Neural progenitor cell (in vitro differentiated cells): ENCODE results near the gene LRP1B. TPM values are rescaled to one million over a fixed set of nuclear protein-coding genes. Genes with fewer than 3 reads are reported as not detected.
A peak's percentile ranks its signal among the peaks of the same experiment; 100 is the strongest.

Source experiments
- DNase-seq: peaks from one replicate; pipeline ENCODE4 v3.0.0-alpha.2; 2016; ENCODE audit warnings: low spot score
- H2AFZ ChIP-seq: fragments of 200-600 bp; sonication (generic); replicated peaks from 2 replicates; pipeline ENCODE4 v1.6.1; 2016; ENCODE audit warnings: antibody characterized with exemption
- H3F3A ChIP-seq: fragments of 200-600 bp; sonication (generic); 2 replicates; pipeline ENCODE4 v1.6.1; 2016; ENCODE audit warnings: antibody characterized with exemption, low read depth
- H3K27ac ChIP-seq: fragments of 200-600 bp; sonication (generic); 2 replicates; pipeline ENCODE4 v1.5.1; 2016; ENCODE audit warnings: mild to moderate bottlenecking
- H3K27me3 ChIP-seq: fragments of 200-600 bp; sonication (generic); 2 replicates; pipeline ENCODE4 v1.6.1; 2016; ENCODE audit warnings: mild to moderate bottlenecking, moderate library complexity
- H3K36me3 ChIP-seq: fragments of 200-600 bp; sonication (generic); 2 replicates; pipeline ENCODE4 v1.5.1; 2016
- H3K4me1 ChIP-seq: fragments of 200-600 bp; sonication (generic); 2 replicates; pipeline ENCODE4 v1.6.1; 2016; ENCODE audit warnings: mixed run types
- H3K4me2 ChIP-seq: fragments of 200-600 bp; sonication (generic); 2 replicates; pipeline ENCODE4 v1.6.1; 2016
- H3K4me3 ChIP-seq: fragments of 200-600 bp; sonication (generic); 2 replicates; pipeline ENCODE4 v1.5.1; 2016
- H3K79me2 ChIP-seq: fragments of 200-600 bp; sonication (generic); 2 replicates; pipeline ENCODE4 v1.6.1; 2016; ENCODE audit warnings: low read depth
- H3K9ac ChIP-seq: fragments of 200-600 bp; sonication (generic); 2 replicates; pipeline ENCODE4 v1.6.1; 2016
- H3K9me3 ChIP-seq: fragments of 200-600 bp; sonication (generic); 2 replicates; pipeline ENCODE4 v1.5.1; 2016; ENCODE audit warnings: low read depth
- H4K20me1 ChIP-seq: fragments of 200-600 bp; sonication (generic); 2 replicates; pipeline ENCODE4 v1.6.1; 2016; ENCODE audit warnings: low read depth
- H3K27ac Mint-ChIP-seq: 3 replicates; pipeline ENCODE4 v1.8.0; 2021; ENCODE audit warnings: mixed read lengths
- H3K27me3 Mint-ChIP-seq: 2 replicates; pipeline ENCODE4 v1.8.0; 2022; ENCODE audit warnings: low read depth, mild to moderate bottlenecking, inconsistent platforms, moderate library complexity, mixed read lengths; ENCODE audit not compliant: insufficient read depth
- H3K36me3 Mint-ChIP-seq: 3 replicates; pipeline ENCODE4 v1.8.0; 2021; ENCODE audit warnings: mixed read lengths
- H3K4me1 Mint-ChIP-seq: 3 replicates; pipeline ENCODE4 v1.8.0; 2021; ENCODE audit warnings: mixed read lengths
- H3K4me3 Mint-ChIP-seq: 3 replicates; pipeline ENCODE4 v1.8.0; 2021; ENCODE audit warnings: mild to moderate bottlenecking, moderate library complexity, mixed read lengths
- H3K9me3 Mint-ChIP-seq: 3 replicates; pipeline ENCODE4 v1.8.0; 2020; ENCODE audit warnings: mixed read lengths
- CTCF ChIP-seq: fragments of 200-600 bp; sonication (generic); IDR thresholded peaks from 2 replicates; pipeline ENCODE4 v1.5.1; 2017; ENCODE audit warnings: antibody characterized with exemption, mild to moderate bottlenecking
- EZH2 ChIP-seq: fragments of 200-600 bp; sonication (generic); IDR thresholded peaks from 2 replicates; pipeline ENCODE4 v1.6.1; 2017; ENCODE audit warnings: antibody characterized with exemption, mild to moderate bottlenecking, moderate library complexity
- EZH2phosphoT487 ChIP-seq: fragments of 200-600 bp; sonication (generic); IDR thresholded peaks from 2 replicates; pipeline ENCODE4 v1.6.1; 2017; ENCODE audit warnings: antibody characterized with exemption
- total RNA-seq: library from RNA; depleted of rRNA; stranded (reverse); fragments of >200 nt; gene quantifications from 2 replicates; pipeline ENCODE4 v1.2.3, GENCODE V29; 2015; ENCODE audit warnings: low replicate concordance

Gene LRP1B
- total RNA-seq, 1 donor from 2014 or later = not detected

GRCh38 chr2:141068053-141068682 is 1062.6 kb downstream of the LRP1B start:
- no peaks in the 10 kb centered on the region for H3K4me1 ChIP-seq
- no peaks in the 10 kb centered on the region for H3K9me3 ChIP-seq
- no peak overlapping the region for H3K27ac ChIP-seq
- no peak overlapping the region for H2AFZ ChIP-seq
- Mint-ChIP-seq H3K27me3 (no peaks in the 10 kb centered on the region), H3K4me1 (peaks cover 4% of the 10 kb centered on the region), H3K36me3 (no peaks in the 10 kb centered on the region), H3K9me3 (no peaks in the 10 kb centered on the region), H3K4me3 (no peak overlapping the region), H3K27ac (peak overlapping the region; percentile 27)
- H3F3A ChIP-seq = no peaks in the 10 kb centered on the region
- TF ChIP-seq EZH2 (no peak), CTCF (no peak), EZH2phosphoT487 (no peak)
- no peak overlapping the region for H3K4me2 ChIP-seq
- peak; percentile 43 for DNase-seq
- no peaks in the 10 kb centered on the region for H3K79me2 ChIP-seq
- H3K27me3 ChIP-seq = no peaks in the 10 kb centered on the region
- no peaks in the 10 kb centered on the region for H4K20me1 ChIP-seq
- no peaks in the 10 kb centered on the region for H3K36me3 ChIP-seq
- no peak overlapping the region for H3K9ac ChIP-seq
- no peak overlapping the region for H3K4me3 ChIP-seq

GRCh38 chr2:141065042-141065441 is 1065.8 kb downstream of the LRP1B start:
- H3K9me3 Mint-ChIP-seq = no peaks in the 10 kb centered on the region
- H3K27me3 Mint-ChIP-seq = no peaks in the 10 kb centered on the region
- H3K27ac ChIP-seq = no peak overlapping the region
- H3K4me1 Mint-ChIP-seq = peaks cover 4% of the 10 kb centered on the region
- H3F3A ChIP-seq = no peaks in the 10 kb centered on the region
- H3K9me3 ChIP-seq = no peaks in the 10 kb centered on the region
- no peaks in the 10 kb centered on the region for H3K36me3 ChIP-seq
- H3K9ac ChIP-seq = no peak overlapping the region
- H3K4me1 ChIP-seq = no peaks in the 10 kb centered on the region
- H3K79me2 ChIP-seq = no peaks in the 10 kb centered on the region
- no peaks in the 10 kb centered on the region for H3K27me3 ChIP-seq
- no peaks in the 10 kb centered on the region for H3K36me3 Mint-ChIP-seq
- H3K27ac Mint-ChIP-seq = no peak overlapping the region
- no peak overlapping the region for H2AFZ ChIP-seq
- H3K4me3 Mint-ChIP-seq = no peak overlapping the region
- no peaks in the 10 kb centered on the region for H4K20me1 ChIP-seq
- no peak overlapping the region for H3K4me2 ChIP-seq
- no peak overlapping the region for H3K4me3 ChIP-seq
- TF ChIP-seq EZH2 = no peak
- no peak for TF ChIP-seq EZH2phosphoT487
- no peak for TF ChIP-seq CTCF
- DNase-seq = no peak

- Mint-ChIP-seq H3K4me1 (peaks cover 4% of the 10 kb centered on the region), H3K27ac (no peak overlapping the region), H3K27me3 (no peaks in the 10 kb centered on the region), H3K4me3 (no peak overlapping the region), H3K9me3 (no peaks in the 10 kb centered on the region), H3K36me3 (no peaks in the 10 kb centered on the region)
- H4K20me1 ChIP-seq = no peaks in the 10 kb centered on the region
- H3K9me3 ChIP-seq = no peaks in the 10 kb centered on the region
- peak; percentile 14 for DNase-seq
- peak overlapping the region; percentile 15 for H2AFZ ChIP-seq
- H3F3A ChIP-seq = no peaks in the 10 kb centered on the region
- no peaks in the 10 kb centered on the region for H3K36me3 ChIP-seq
- no peaks in the 10 kb centered on the region for H3K27me3 ChIP-seq
- no peaks in the 10 kb centered on the region for H3K79me2 ChIP-seq
- H3K27ac ChIP-seq = no peak overlapping the region
- H3K9ac ChIP-seq = no peak overlapping the region
- TF ChIP-seq EZH2 = no peak
- no peak for TF ChIP-seq CTCF
- no peak for TF ChIP-seq EZH2phosphoT487
- no peak overlapping the region for H3K4me3 ChIP-seq
- H3K4me1 ChIP-seq = no peaks in the 10 kb centered on the region
- H3K4me2 ChIP-seq = peak overlapping the region; percentile 7
Measured at GRCh38 chr2:141063406-141063805, 1067.4 kb downstream of the LRP1B start.
